ENCODE measurements around the gene OR51V1.

Gene OR51V1

DNA sequence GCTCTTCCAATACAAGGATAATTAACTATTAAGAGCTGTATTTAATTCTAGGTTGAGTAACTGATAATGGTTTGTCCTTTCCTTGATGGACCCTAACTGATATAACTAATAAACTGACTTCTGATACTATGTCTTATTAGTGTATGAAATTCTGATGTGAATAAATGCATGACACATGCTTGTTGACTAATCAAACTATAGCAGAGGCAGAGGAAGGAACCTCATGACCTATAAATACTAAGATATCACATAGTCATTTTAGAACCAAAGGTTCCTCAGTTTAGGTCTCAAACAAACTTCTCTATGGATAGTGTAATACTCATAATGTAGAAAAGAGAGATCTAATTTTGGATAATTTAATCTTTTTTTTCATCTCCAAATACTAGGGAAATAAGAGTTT, 38.6 kb upstream of the OR51V1 start:
- Histone ChIP-seq H3K4me2 (ENCODE audit: low read length, poor library complexity, severe bottlenecking) (no peak overlapping the region), H3K4me3 (ENCODE audit: insufficient read depth in 1 of 2, low read depth in 1 of 2, low read length in 2 of 2) (no peak overlapping the region), H3K79me1 (replicated peaks; ENCODE audit: low read length, poor library complexity, severe bottlenecking) (no peaks in the 10 kb centered on the region), H3K18ac (ENCODE audit: low read depth in 1 of 2, low read length in 2 of 2) (no peak overlapping the region), H2AK5ac (ENCODE audit: low read length, severe bottlenecking) (no peak overlapping the region), H3K27me3 (ENCODE audit: control insufficient read depth in 1 of 2, insufficient read depth in 1 of 2, low read length in 2 of 2) (no peaks in the 10 kb centered on the region), H4K91ac (ENCODE audit: low read length) (no peak overlapping the region), H3K4ac (ENCODE audit: low read depth in 1 of 2, low read length in 2 of 2) (no peak overlapping the region), H2BK120ac (ENCODE audit: low read depth, low read length) (no peak overlapping the region), H3K4me1 (ENCODE audit: control insufficient read depth, insufficient read depth, low read depth, low read length) (peaks cover 2% of the 10 kb centered on the region), H3K9ac (ENCODE audit: low read length) (no peak overlapping the region), H2BK12ac (ENCODE audit: low read length in 2 of 2) (no peak overlapping the region), H3K36me3 (ENCODE audit: control insufficient read depth in 1 of 2, insufficient read depth in 2 of 2, low read depth in 1 of 2, low read length in 2 of 2) (no peaks in the 10 kb centered on the region), H2AFZ (ENCODE audit: low read depth, low read length) (no peak overlapping the region), H2BK5ac (ENCODE audit: low read depth, low read length, poor library complexity, severe bottlenecking) (no peak overlapping the region), H3K14ac (ENCODE audit: low read length in 2 of 2) (no peak overlapping the region), H3K23ac (ENCODE audit: low read length in 2 of 2) (no peak overlapping the region), H3K27ac (ENCODE audit: low read length, poor library complexity, severe bottlenecking) (no peak overlapping the region), H4K8ac (ENCODE audit: low read length) (no peak overlapping the region), H3K9me3 (ENCODE audit: control insufficient read depth, low read length) (no peaks in the 10 kb centered on the region), H2BK15ac (ENCODE audit: low read depth, poor library complexity, severe bottlenecking) (no peak overlapping the region)
- DNase-seq, result no peak

DNA sequence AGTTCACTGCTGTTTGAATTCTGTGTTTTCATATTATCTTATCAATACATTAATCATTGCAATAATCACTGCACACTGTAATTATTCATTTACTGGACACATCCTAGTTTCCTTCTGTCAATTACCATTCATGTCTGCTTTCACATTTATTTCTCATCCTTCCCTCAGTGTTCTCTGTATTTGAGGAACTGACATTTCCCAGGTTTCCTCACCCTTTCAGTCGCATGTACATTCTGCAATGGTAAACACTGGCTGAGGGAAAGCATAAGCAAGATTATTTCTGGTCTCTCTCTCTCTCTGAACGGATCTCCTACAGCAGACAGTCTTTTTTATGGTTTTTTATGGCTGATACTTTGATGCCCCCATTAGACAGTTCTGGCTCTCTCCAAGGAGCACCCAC, 38.0 kb upstream of the OR51V1 start:
- no peak overlapping the region for H2BK12ac ChIP-seq (ENCODE audit: low read length in 2 of 2)
- H3K14ac ChIP-seq (ENCODE audit: low read length in 2 of 2), result no peak overlapping the region
- no peak overlapping the region for H2AK5ac ChIP-seq (ENCODE audit: low read length, severe bottlenecking)
- H3K36me3 ChIP-seq (ENCODE audit: control insufficient read depth in 1 of 2, insufficient read depth in 2 of 2, low read depth in 1 of 2, low read length in 2 of 2), result no peaks in the 10 kb centered on the region
- peaks cover 2% of the 10 kb centered on the region for H3K4me1 ChIP-seq (ENCODE audit: control insufficient read depth, insufficient read depth, low read depth, low read length)
- no peak overlapping the region for H3K27ac ChIP-seq (ENCODE audit: low read length, poor library complexity, severe bottlenecking)
- no peak overlapping the region for H3K18ac ChIP-seq (ENCODE audit: low read depth in 1 of 2, low read length in 2 of 2)
- H3K4ac ChIP-seq (ENCODE audit: low read depth in 1 of 2, low read length in 2 of 2), result no peak overlapping the region
- no peak overlapping the region for H3K9ac ChIP-seq (ENCODE audit: low read length)
- H2BK5ac ChIP-seq (ENCODE audit: low read depth, low read length, poor library complexity, severe bottlenecking), result no peak overlapping the region
- no peak overlapping the region for H4K8ac ChIP-seq (ENCODE audit: low read length)
- H2AFZ ChIP-seq (ENCODE audit: low read depth, low read length), result no peak overlapping the region
- 77% methylated on average over 2 of the region's 2 CpGs for WGBS
- no peak overlapping the region for H2BK15ac ChIP-seq (ENCODE audit: low read depth, poor library complexity, severe bottlenecking)
- no peak overlapping the region for H4K91ac ChIP-seq (ENCODE audit: low read length)
- H2BK120ac ChIP-seq (ENCODE audit: low read depth, low read length), result no peak overlapping the region
- no peak overlapping the region for H3K23ac ChIP-seq (ENCODE audit: low read length in 2 of 2)
- no peak overlapping the region for H3K4me2 ChIP-seq (ENCODE audit: low read length, poor library complexity, severe bottlenecking)
- H3K79me1 ChIP-seq (replicated peaks; ENCODE audit: low read length, poor library complexity, severe bottlenecking), result no peaks in the 10 kb centered on the region
- DNase-seq, result no peak
- no peak overlapping the region for H3K4me3 ChIP-seq (ENCODE audit: insufficient read depth in 1 of 2, low read depth in 1 of 2, low read length in 2 of 2)
- no peaks in the 10 kb centered on the region for H3K27me3 ChIP-seq (ENCODE audit: control insufficient read depth in 1 of 2, insufficient read depth in 1 of 2, low read length in 2 of 2)
- no peaks in the 10 kb centered on the region for H3K9me3 ChIP-seq (ENCODE audit: control insufficient read depth, low read length)

DNA sequence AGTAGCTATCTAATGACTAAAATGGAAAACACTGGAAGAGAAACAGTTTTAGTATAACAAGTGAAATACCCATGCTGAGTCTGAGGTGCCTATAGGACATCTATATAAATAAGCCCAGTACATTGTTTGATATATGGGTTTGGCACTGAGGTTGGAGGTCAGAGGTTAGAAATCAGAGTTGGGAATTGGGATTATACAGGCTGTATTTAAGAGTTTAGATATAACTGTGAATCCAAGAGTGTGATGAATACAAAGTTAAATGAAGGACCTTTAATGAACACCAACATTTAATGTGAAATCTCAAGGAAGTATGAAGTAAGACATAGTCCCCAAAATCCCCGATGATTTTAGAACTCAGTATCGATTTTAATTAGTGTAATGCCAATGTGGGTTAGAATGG, 36.9 kb upstream of the OR51V1 start:
- WGBS, result over 99% methylated on average over 2 of the region's 2 CpGs

DNA sequence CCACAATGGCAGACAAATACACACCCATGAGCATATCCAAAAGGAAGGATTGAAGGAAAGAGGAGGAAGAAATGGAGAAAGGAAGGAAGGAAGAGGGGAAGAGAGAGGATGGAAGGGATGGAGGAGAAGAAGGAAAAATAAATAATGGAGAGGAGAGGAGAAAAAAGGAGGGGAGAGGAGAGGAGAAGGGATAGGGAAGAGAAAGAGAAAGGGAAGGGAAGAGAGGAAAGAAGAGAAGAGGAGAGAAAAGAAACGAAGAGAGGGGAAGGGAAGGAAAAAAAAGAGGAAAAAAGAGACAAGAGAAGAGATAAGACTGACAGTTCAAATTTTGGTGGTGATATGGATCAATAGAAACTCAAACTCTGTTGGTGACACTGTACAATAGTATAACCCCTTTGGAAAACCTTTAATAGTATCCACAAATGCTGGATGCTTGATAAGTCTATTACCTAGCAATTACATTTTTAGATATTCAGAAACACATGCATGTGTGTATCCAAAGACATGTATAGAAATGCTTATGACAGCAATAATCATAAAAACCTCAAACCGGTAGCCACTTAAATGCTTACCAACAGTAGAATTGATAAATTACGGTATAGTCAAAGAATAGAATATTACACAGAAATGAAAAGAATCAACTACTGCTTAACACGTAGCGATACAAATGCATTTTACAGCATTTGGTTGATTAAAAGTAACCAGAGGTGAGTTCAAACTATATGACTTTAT, 35.0 kb upstream of the OR51V1 start:
- Histone ChIP-seq H2AK5ac (ENCODE audit: low read length, severe bottlenecking) (no peak overlapping the region), H2BK12ac (ENCODE audit: low read length in 2 of 2) (no peak overlapping the region), H2BK120ac (ENCODE audit: low read depth, low read length) (no peak overlapping the region), H4K91ac (ENCODE audit: low read length) (no peak overlapping the region), H2AFZ (ENCODE audit: low read depth, low read length) (no peak overlapping the region), H3K4me3 (ENCODE audit: insufficient read depth in 1 of 2, low read depth in 1 of 2, low read length in 2 of 2) (no peak overlapping the region), H2BK15ac (ENCODE audit: low read depth, poor library complexity, severe bottlenecking) (no peak overlapping the region), H3K9ac (ENCODE audit: low read length) (no peak overlapping the region), H3K18ac (ENCODE audit: low read depth in 1 of 2, low read length in 2 of 2) (no peak overlapping the region), H4K8ac (ENCODE audit: low read length) (no peak overlapping the region), H3K4me1 (ENCODE audit: control insufficient read depth, insufficient read depth, low read depth, low read length) (peaks cover 2% of the 10 kb centered on the region), H3K79me1 (replicated peaks; ENCODE audit: low read length, poor library complexity, severe bottlenecking) (no peaks in the 10 kb centered on the region), H3K4ac (ENCODE audit: low read depth in 1 of 2, low read length in 2 of 2) (no peak overlapping the region), H3K27ac (ENCODE audit: low read length, poor library complexity, severe bottlenecking) (no peak overlapping the region), H3K4me2 (ENCODE audit: low read length, poor library complexity, severe bottlenecking) (no peak overlapping the region), H3K23ac (ENCODE audit: low read length in 2 of 2) (no peak overlapping the region), H3K14ac (ENCODE audit: low read length in 2 of 2) (no peak overlapping the region), H2BK5ac (ENCODE audit: low read depth, low read length, poor library complexity, severe bottlenecking) (no peak overlapping the region), H3K36me3 (ENCODE audit: control insufficient read depth in 1 of 2, insufficient read depth in 2 of 2, low read depth in 1 of 2, low read length in 2 of 2) (no peaks in the 10 kb centered on the region), H3K27me3 (ENCODE audit: control insufficient read depth in 1 of 2, insufficient read depth in 1 of 2, low read length in 2 of 2) (no peaks in the 10 kb centered on the region), H3K9me3 (ENCODE audit: control insufficient read depth, low read length) (no peaks in the 10 kb centered on the region)
- DNase-seq, result no peak
- 95% methylated on average over 3 of the region's 5 CpGs for WGBS

More for the DNA sequence above, 36.9 kb upstream of the OR51V1 start:
- H2BK12ac ChIP-seq (ENCODE audit: low read length in 2 of 2), result no peak overlapping the region
- no peak overlapping the region for H3K4ac ChIP-seq (ENCODE audit: low read depth in 1 of 2, low read length in 2 of 2)
- no peak overlapping the region for H3K23ac ChIP-seq (ENCODE audit: low read length in 2 of 2)
- H4K91ac ChIP-seq (ENCODE audit: low read length), result no peak overlapping the region
- H2BK5ac ChIP-seq (ENCODE audit: low read depth, low read length, poor library complexity, severe bottlenecking), result no peak overlapping the region
- H3K18ac ChIP-seq (ENCODE audit: low read depth in 1 of 2, low read length in 2 of 2), result no peak overlapping the region
- H3K36me3 ChIP-seq (ENCODE audit: control insufficient read depth in 1 of 2, insufficient read depth in 2 of 2, low read depth in 1 of 2, low read length in 2 of 2), result no peaks in the 10 kb centered on the region
- H2BK15ac ChIP-seq (ENCODE audit: low read depth, poor library complexity, severe bottlenecking), result no peak overlapping the region
- DNase-seq, result no peak
- H3K27me3 ChIP-seq (ENCODE audit: control insufficient read depth in 1 of 2, insufficient read depth in 1 of 2, low read length in 2 of 2), result no peaks in the 10 kb centered on the region
- H2AFZ ChIP-seq (ENCODE audit: low read depth, low read length), result no peak overlapping the region
- peaks cover 2% of the 10 kb centered on the region for H3K4me1 ChIP-seq (ENCODE audit: control insufficient read depth, insufficient read depth, low read depth, low read length)
- no peak overlapping the region for H2BK120ac ChIP-seq (ENCODE audit: low read depth, low read length)
- H3K14ac ChIP-seq (ENCODE audit: low read length in 2 of 2), result no peak overlapping the region
- H2AK5ac ChIP-seq (ENCODE audit: low read length, severe bottlenecking), result no peak overlapping the region
- no peaks in the 10 kb centered on the region for H3K9me3 ChIP-seq (ENCODE audit: control insufficient read depth, low read length)
- no peaks in the 10 kb centered on the region for H3K79me1 ChIP-seq (replicated peaks; ENCODE audit: low read length, poor library complexity, severe bottlenecking)
- no peak overlapping the region for H3K27ac ChIP-seq (ENCODE audit: low read length, poor library complexity, severe bottlenecking)
- no peak overlapping the region for H3K4me2 ChIP-seq (ENCODE audit: low read length, poor library complexity, severe bottlenecking)
- H3K9ac ChIP-seq (ENCODE audit: low read length), result no peak overlapping the region
- no peak overlapping the region for H3K4me3 ChIP-seq (ENCODE audit: insufficient read depth in 1 of 2, low read depth in 1 of 2, low read length in 2 of 2)
- no peak overlapping the region for H4K8ac ChIP-seq (ENCODE audit: low read length)
